K562 (cell line): ENCODE results near the gene GPATCH3. TPM values are rescaled to one million over a fixed set of nuclear protein-coding genes. Genes with fewer than 3 reads are reported as not detected.

Experiments
- AFF4 ChIP-seq: sonication (generic); formaldehyde crosslinking; IDR thresholded peaks from 2 replicates; pipeline ENCODE4 v1.8.0; 2023; ENCODE audit warnings: mild to moderate bottlenecking, missing genetic modification reagents
- CC2D1A ChIP-seq: fragments of 450-650 bp; IDR thresholded peaks from 2 replicates; pipeline ENCODE4 v1.6.1; 2017; ENCODE audit warnings: mild to moderate bottlenecking
- DACH1 ChIP-seq: fragments of 450-650 bp; IDR thresholded peaks from 2 replicates; pipeline ENCODE4 v1.6.1; 2018; ENCODE audit not compliant: partially characterized antibody
- EWSR1 ChIP-seq: fragments of 450-650 bp; IDR thresholded peaks from 2 replicates; pipeline ENCODE4 v1.6.1; 2018; ENCODE audit warnings: borderline replicate concordance, mild to moderate bottlenecking, low read depth, moderate library complexity; ENCODE audit not compliant: partially characterized antibody
- GTF2A2 ChIP-seq: IDR thresholded peaks from 2 replicates; pipeline ENCODE4 v1.6.1; 2016; ENCODE audit warnings: mild to moderate bottlenecking, missing genetic modification characterization, missing compliant biosample characterization
- HNRNPUL1 ChIP-seq: fragments of 200-400 bp; formaldehyde crosslinking; IDR thresholded peaks from 2 replicates; pipeline ENCODE4 v1.6.1; 2017; ENCODE audit warnings: low read length
- KDM1A ChIP-seq, 2 experiments: fragments of 450-650 bp; IDR thresholded peaks; 2 replicates each; pipeline ENCODE4 v1.6.1; 2016; ENCODE audit warnings: mild to moderate bottlenecking in 2 of 2
- MAFF ChIP-seq: IDR thresholded peaks from 2 replicates; pipeline ENCODE4 v1.6.1; 2012; ENCODE audit warnings: low read length, improper control_type of control experiment
- MED1 ChIP-seq: sonication (generic); formaldehyde crosslinking; IDR thresholded peaks from 2 replicates; pipeline ENCODE4 v1.8.1; 2023; ENCODE audit warnings: missing genetic modification reagents, borderline replicate concordance
- MIER1 ChIP-seq: fragments of 450-650 bp; IDR thresholded peaks from 2 replicates; pipeline ENCODE4 v1.6.1; 2016; ENCODE audit warnings: antibody characterized with exemption, mild to moderate bottlenecking, low read depth
- PTTG1 ChIP-seq: fragments of 450-650 bp; IDR thresholded peaks from 2 replicates; pipeline ENCODE4 v1.6.1; 2016; ENCODE audit warnings: low read depth, mild to moderate bottlenecking, missing genetic modification characterization, missing compliant biosample characterization
- PYGO2 ChIP-seq: fragments of 450-650 bp; IDR thresholded peaks from 2 replicates; pipeline ENCODE4 v1.6.1; 2016; ENCODE audit warnings: mild to moderate bottlenecking, missing genetic modification characterization, moderate library complexity, missing compliant biosample characterization
- SIN3B ChIP-seq: fragments of 450-650 bp; IDR thresholded peaks from 2 replicates; pipeline ENCODE4 v1.6.1; 2017; ENCODE audit warnings: low read depth, mild to moderate bottlenecking, moderate library complexity
- TFAM ChIP-seq: fragments of 250-450 bp; sonication (Bioruptor Pico); conservative IDR thresholded peaks from 2 replicates; pipeline ENCODE4 v1.5.0; 2021; ENCODE audit warnings: mild to moderate bottlenecking, moderate library complexity
- XRCC3 ChIP-seq: fragments of 450-650 bp; IDR thresholded peaks from 2 replicates; pipeline ENCODE4 v1.6.1; 2017; ENCODE audit warnings: mild to moderate bottlenecking, moderate library complexity
- ZFP1 ChIP-seq: fragments of 450-650 bp; formaldehyde crosslinking; IDR thresholded peaks from 2 replicates; pipeline ENCODE4 v1.4.0; 2020; ENCODE audit warnings: mild to moderate bottlenecking, mixed read lengths
- ZNF124 ChIP-seq: sonication (generic); formaldehyde crosslinking; IDR thresholded peaks from 2 replicates; pipeline ENCODE4 v1.8.1; 2022; ENCODE audit warnings: missing genetic modification reagents
- ZNF431 ChIP-seq: sonication (generic); formaldehyde crosslinking; IDR thresholded peaks from 2 replicates; pipeline ENCODE4 v1.8.0; 2022; ENCODE audit warnings: mild to moderate bottlenecking, missing genetic modification reagents
- ZNF707 ChIP-seq: fragments of 250-450 bp; sonication (Bioruptor Pico); conservative IDR thresholded peaks from 2 replicates; pipeline ENCODE4 v1.8.0; 2022; ENCODE audit warnings: inconsistent platforms, mild to moderate bottlenecking, moderate library complexity
- polyA plus RNA-seq, 8 experiments: library from polyadenylated mRNA; depleted of rRNA in 4 of 8; stranded (reverse) in 5 of 8; unstranded in 3 of 8; fragments of >200 nt; fragmentation: Nextera tagmentation in 2 of 8; fragmentation: Illumina TruSeq in 1 of 8; extraction: Ambion mirVana in 2 of 8; extraction: Trizol in 1 of 8; gene quantifications; 2 replicates each; pipeline versions ENCODE4 v1.2.1 to v1.2.3, GENCODE V29; 2011 to 2014; ENCODE audit warnings: inconsistent platforms in 1 of 8, missing spikeins in 1 of 8
- total RNA-seq, 7 experiments: library from RNA; depleted of rRNA in 6 of 7; stranded (reverse); fragments of >200 nt in 6 of 7; fragmentation: Illumina TruSeq in 2 of 7; extraction: Trizol in 2 of 7; gene quantifications; 2 replicates each; pipeline versions ENCODE4 v1.2.1 to v1.2.3, GENCODE V29; 2011 to 2021; ENCODE audit warnings: low replicate concordance in 1 of 7
- TF ChIP-seq, protein P1 (sequence below), 2 experiments: IDR thresholded peaks; 2 replicates each; pipeline ENCODE4 v1.6.1; 2012; ENCODE audit warnings: improper control_type of control experiment in 2 of 2, low read depth in 2 of 2, low read length in 2 of 2, borderline replicate concordance in 1 of 2
- TF ChIP-seq, protein P2 (sequence below): fragments of 250-450 bp; sonication (Bioruptor Pico); IDR thresholded peaks from 2 replicates; pipeline ENCODE4 v1.4.0; 2020; ENCODE audit warnings: mild to moderate bottlenecking, moderate library complexity

GPATCH3 gene
- total and polyA plus RNA-seq, 9 of the 15 experiments (the other 6 are each of a cell fraction or from before 2014, with no cell fraction given), result 1.6 to 23.0 (median 13.3) TPM

DNA sequence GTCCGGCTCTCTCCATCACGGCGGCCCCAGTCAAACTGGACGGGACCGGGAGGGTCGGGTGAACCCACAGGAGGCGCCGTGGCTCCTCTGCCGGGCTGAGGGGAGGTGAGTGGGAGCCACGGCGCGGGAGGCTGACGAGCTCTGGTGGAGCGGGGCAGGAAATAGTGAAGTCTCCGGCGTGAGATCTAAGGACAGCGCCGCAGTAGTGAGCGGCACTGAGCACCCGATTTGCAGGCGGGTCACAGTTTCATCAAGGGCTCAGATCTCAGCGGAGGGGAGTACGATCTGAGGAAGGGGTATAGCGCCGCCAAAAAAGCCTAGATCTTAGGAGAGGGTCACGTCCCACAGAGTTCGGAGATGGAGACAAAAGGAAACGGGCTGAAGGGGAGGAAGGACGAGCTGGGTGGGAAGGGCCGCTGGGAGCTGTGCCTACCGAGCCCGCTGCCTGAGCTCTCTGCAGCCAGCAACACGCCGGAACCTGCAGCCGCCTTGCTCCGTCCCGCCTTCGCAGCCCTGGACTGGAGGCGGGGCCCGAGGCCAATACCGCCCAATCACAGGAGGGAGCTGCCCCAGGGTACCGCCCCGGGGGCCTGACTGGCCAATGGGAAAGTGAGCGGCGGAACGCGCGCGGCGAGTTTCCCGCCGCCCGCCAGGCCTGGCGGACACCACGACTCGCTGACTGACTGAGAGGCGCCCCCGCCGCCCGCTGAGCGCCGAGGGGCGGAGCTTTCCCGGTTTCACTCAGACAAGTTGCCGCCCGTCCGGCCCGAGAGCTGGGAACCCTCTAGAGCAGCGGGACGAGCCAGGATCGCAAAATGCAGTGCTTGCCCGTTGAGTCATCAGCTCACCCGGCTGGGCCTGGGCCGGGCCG lies 35.4 kb downstream of the GPATCH3 start (continued):
- TF ChIP-seq PYGO2 (tag), result no peak
- TF ChIP-seq, protein P1, sequence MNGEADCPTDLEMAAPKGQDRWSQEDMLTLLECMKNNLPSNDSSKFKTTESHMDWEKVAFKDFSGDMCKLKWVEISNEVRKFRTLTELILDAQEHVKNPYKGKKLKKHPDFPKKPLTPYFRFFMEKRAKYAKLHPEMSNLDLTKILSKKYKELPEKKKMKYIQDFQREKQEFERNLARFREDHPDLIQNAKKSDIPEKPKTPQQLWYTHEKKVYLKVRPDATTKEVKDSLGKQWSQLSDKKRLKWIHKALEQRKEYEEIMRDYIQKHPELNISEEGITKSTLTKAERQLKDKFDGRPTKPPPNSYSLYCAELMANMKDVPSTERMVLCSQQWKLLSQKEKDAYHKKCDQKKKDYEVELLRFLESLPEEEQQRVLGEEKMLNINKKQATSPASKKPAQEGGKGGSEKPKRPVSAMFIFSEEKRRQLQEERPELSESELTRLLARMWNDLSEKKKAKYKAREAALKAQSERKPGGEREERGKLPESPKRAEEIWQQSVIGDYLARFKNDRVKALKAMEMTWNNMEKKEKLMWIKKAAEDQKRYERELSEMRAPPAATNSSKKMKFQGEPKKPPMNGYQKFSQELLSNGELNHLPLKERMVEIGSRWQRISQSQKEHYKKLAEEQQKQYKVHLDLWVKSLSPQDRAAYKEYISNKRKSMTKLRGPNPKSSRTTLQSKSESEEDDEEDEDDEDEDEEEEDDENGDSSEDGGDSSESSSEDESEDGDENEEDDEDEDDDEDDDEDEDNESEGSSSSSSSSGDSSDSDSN (IDR thresholded peaks at IDR 0.05; ENCODE audit: borderline replicate concordance in 1 of 2, low read depth in 2 of 2, low read length in 2 of 2), result peak; percentile 44 to 85; a peak in 3 of 4 replicates
- no peak for TF ChIP-seq GTF2A2
- no peak for TF ChIP-seq ZNF431 (CRISPR knock-in tag)
- TF ChIP-seq ZNF124, result no peak; the same call in 1 of the 2 replicates
- TF ChIP-seq DACH1, result no peak
- TF ChIP-seq EWSR1, result no peak
- TF ChIP-seq ZNF707, result no peak
- no peak for TF ChIP-seq MIER1
- no peak for TF ChIP-seq HNRNPUL1
- TF ChIP-seq ZFP1 (CRISPR knock-in tag), result no peak
- no peak for TF ChIP-seq KDM1A (IDR thresholded peaks at IDR 0.05)
- no peak for TF ChIP-seq CC2D1A
- TF ChIP-seq TFAM (CRISPR knock-in tag), result no peak
- no peak for TF ChIP-seq MAFF
- TF ChIP-seq, protein P2, sequence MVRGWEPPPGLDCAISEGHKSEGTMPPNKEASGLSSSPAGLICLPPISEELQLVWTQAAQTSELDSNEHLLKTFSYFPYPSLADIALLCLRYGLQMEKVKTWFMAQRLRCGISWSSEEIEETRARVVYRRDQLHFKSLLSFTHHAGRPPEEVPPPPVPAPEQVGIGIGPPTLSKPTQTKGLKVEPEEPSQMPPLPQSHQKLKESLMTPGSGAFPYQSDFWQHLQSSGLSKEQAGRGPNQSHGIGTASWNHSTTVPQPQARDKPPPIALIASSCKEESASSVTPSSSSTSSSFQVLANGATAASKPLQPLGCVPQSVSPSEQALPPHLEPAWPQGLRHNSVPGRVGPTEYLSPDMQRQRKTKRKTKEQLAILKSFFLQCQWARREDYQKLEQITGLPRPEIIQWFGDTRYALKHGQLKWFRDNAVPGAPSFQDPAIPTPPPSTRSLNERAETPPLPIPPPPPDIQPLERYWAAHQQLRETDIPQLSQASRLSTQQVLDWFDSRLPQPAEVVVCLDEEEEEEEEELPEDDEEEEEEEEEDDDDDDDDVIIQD (CRISPR knock-in tag), result no peak
- no peak for TF ChIP-seq PTTG1 (tag)
- no peak for TF ChIP-seq XRCC3
- no peak for TF ChIP-seq AFF4 (CRISPR knock-in tag)
- no peak for TF ChIP-seq MED1 (CRISPR knock-in tag)
- TF ChIP-seq SIN3B, result no peak
